HepG2 (cell line): ENCODE measurements around the gene TGFBR1. TPM values are rescaled to one million over a fixed set of nuclear protein-coding genes. Genes with fewer than 3 reads are reported as not detected.

Experiments used
- ATAC-seq: fragments of 200-7000 bp; cut with Tn5 transposase; 3 replicates; pipeline ENCODE4 v1.9.1; 2020; ENCODE audit warnings: mild to moderate bottlenecking, moderate library complexity
- BruUV-seq: library from RNA; stranded (reverse); fragments of 400-500 nt; replicated peaks from 2 replicates; lab custom pipeline; 2021; lab: Mats Ljungman, UMichigan
- CTCF ChIA-PET: fragments of 300-600 bp; formaldehyde crosslinking; extraction: SDS; loops from one replicate; lab custom pipeline; 2021; ENCODE audit warnings: low total read pairs, inconsistent platforms, low intra/inter-chr PET ratio; lab: Yijun Ruan, JAX
- POLR2A ChIA-PET: fragments of 350-600 bp; sonication (Branson Sonifier 250); formaldehyde crosslinking; loops from one replicate; lab custom pipeline; 2020; ENCODE audit warnings: antibody characterized with exemption, inconsistent platforms; lab: Yijun Ruan, JAX
- DNase-seq: peaks from one replicate; pipeline ENCODE4 v3.0.0-alpha.2; 2015; ENCODE audit warnings: low spot score
- FAIRE-seq: peaks from 3 replicates; lab custom pipeline; 2011; peaks lifted over from hg19 to GRCh38; lab: Jason Lieb, UNC
- H2AFZ ChIP-seq: one replicate; pipeline ENCODE4 v1.6.1; 2011; ENCODE audit warnings: low read length, inconsistent platforms
- H3K27ac ChIP-seq: fragments of 300-600 bp; 3 replicates; pipeline ENCODE4 v1.8.0; 2011; ENCODE audit warnings: mixed run types, mild to moderate bottlenecking, mixed read lengths, low read length, inconsistent platforms; ENCODE audit not compliant: insufficient read depth; ENCODE audit errors: extremely low read length
- H3K27me3 ChIP-seq, 2 experiments: fragments of 200-600 bp in 1 of 2; 2 replicates in 1 of 2; 3 replicates in 1 of 2; pipeline versions ENCODE4 v1.6.0 to v1.8.0; 2011; ENCODE audit warnings: low read length in 2 of 2, mild to moderate bottlenecking in 2 of 2, moderate library complexity in 2 of 2, inconsistent platforms in 1 of 2; ENCODE audit not compliant: insufficient read depth in 2 of 2, control insufficient read depth in 1 of 2
- H3K36me3 ChIP-seq, 2 experiments: fragments of 200-600 bp in 1 of 2; replicated peaks in 1 of 2; 2 replicates in 1 of 2; 3 replicates in 1 of 2; pipeline versions ENCODE4 v1.5.1 to v1.8.0; 2011; ENCODE audit warnings: low read length in 2 of 2, inconsistent platforms in 1 of 2; ENCODE audit not compliant: insufficient read depth in 2 of 2, control insufficient read depth in 1 of 2
- H3K4me1 ChIP-seq: 2 replicates; pipeline ENCODE4 v1.5.1; 2012; ENCODE audit warnings: low read length, inconsistent platforms; ENCODE audit not compliant: insufficient read depth
- H3K4me2 ChIP-seq: 2 replicates; pipeline ENCODE4 v1.6.0; 2011; ENCODE audit warnings: low read depth, low read length, inconsistent platforms
- H3K4me3 ChIP-seq, 3 experiments: fragments of 200-600 bp in 1 of 3; sonication (generic), shearing (Covaris generic) in 1 of 3; replicated peaks in 1 of 3; 2 replicates each; pipeline ENCODE4 v1.5.1; 2011 to 2016; ENCODE audit warnings: low read length in 3 of 3, inconsistent platforms in 2 of 3, low read depth in 2 of 3, mild to moderate bottlenecking in 2 of 3, control low read depth in 1 of 3, mixed read lengths in 1 of 3; ENCODE audit not compliant: insufficient read depth in 1 of 3
- H3K79me2 ChIP-seq: one replicate; pipeline ENCODE4 v1.6.1; 2011; ENCODE audit warnings: low read length, inconsistent platforms; ENCODE audit not compliant: insufficient read depth
- H3K9ac ChIP-seq: 2 replicates; pipeline ENCODE4 v1.6.0; 2011; ENCODE audit warnings: mild to moderate bottlenecking, low read depth, low read length, inconsistent platforms; ENCODE audit not compliant: insufficient read depth
- H3K9me3 ChIP-seq: 2 replicates; pipeline ENCODE4 v1.5.1; 2012; ENCODE audit warnings: mild to moderate bottlenecking, low read length
- H4K20me1 ChIP-seq: 2 replicates; pipeline ENCODE4 v1.6.0; 2011; ENCODE audit warnings: inconsistent platforms, mild to moderate bottlenecking, low read length, moderate library complexity; ENCODE audit not compliant: insufficient read depth
- ARID3A ChIP-seq: IDR thresholded peaks from 2 replicates; pipeline ENCODE4 v1.6.1; 2012; ENCODE audit warnings: low read depth, low read length, improper control_type of control experiment
- CBX1 ChIP-seq: IDR thresholded peaks from one replicate; pipeline ENCODE4 v1.6.1; 2016; ENCODE audit warnings: antibody characterized with exemption, low read depth
- FOSL2 ChIP-seq: sonication (generic); formaldehyde crosslinking; IDR thresholded peaks from 2 replicates; pipeline ENCODE4 v1.4.0; 2020; ENCODE audit warnings: missing genetic modification reagents
- NFYC ChIP-seq: IDR thresholded peaks from 2 replicates; pipeline ENCODE4 v1.6.1; 2016; ENCODE audit warnings: missing genetic modification reagents, missing compliant biosample characterization
- SP1 ChIP-seq, 2 experiments: fragments of 450-650 bp in 1 of 2; sonication (generic) in 1 of 2; formaldehyde crosslinking in 1 of 2; IDR thresholded peaks; 2 replicates each; pipeline versions ENCODE4 v1.4.0 to v1.6.1; 2016 to 2020; ENCODE audit warnings: missing genetic modification reagents in 1 of 2
- ZMAT3 ChIP-seq: sonication (generic); formaldehyde crosslinking; conservative IDR thresholded peaks from 2 replicates; pipeline ENCODE4 v1.7.0; 2021; ENCODE audit warnings: missing genetic modification reagents
- ZNF207 ChIP-seq: fragments of 450-650 bp; IDR thresholded peaks from 2 replicates; pipeline ENCODE4 v1.6.1; 2016; ENCODE audit warnings: antibody characterized with exemption, borderline replicate concordance
- ZNF839 ChIP-seq: sonication (generic); formaldehyde crosslinking; IDR thresholded peaks from 2 replicates; pipeline ENCODE4 v1.4.0; 2020; ENCODE audit warnings: missing genetic modification reagents, mild to moderate bottlenecking, borderline replicate concordance
- WGBS: methylation state at CpG from one replicate; pipeline ENCODE4 v1.1.6; 2017; ENCODE audit warnings: low lambda C conversion rate; 5-methylcytosine and 5-hydroxymethylcytosine counted together
- in situ Hi-C: cut with HindIII; loops from 2 replicates; pipeline ENCODE4 v1.10.0; 2017; ENCODE audit warnings: low pct_unique_long_range_greater_than_20kb; ENCODE audit not compliant: extremely low pct_ligation_motif_present
- intact Hi-C: fragments of 100-400 bp; cut with micrococcal nuclease; formaldehyde crosslinking; loops from one replicate; pipeline ENCODE4 v1.10.0; 2022; ENCODE audit not compliant: unreplicated experiment
- polyA plus RNA-seq, 8 experiments: library from polyadenylated mRNA; depleted of rRNA in 3 of 8; stranded (reverse) in 7 of 8; unstranded in 1 of 8; fragments of >200 nt; fragmentation: Illumina TruSeq in 4 of 8; extraction: Trizol in 4 of 8; gene quantifications; 2 replicates each; pipeline versions ENCODE4 v1.2.1 to v1.2.3, GENCODE V29; 2011 to 2016; ENCODE audit warnings: low read depth in 4 of 8, missing spikeins in 1 of 8, mixed read lengths in 1 of 8; ENCODE audit not compliant: insufficient read depth in 1 of 8
- total RNA-seq, 5 experiments: library from RNA; depleted of rRNA; stranded (reverse); fragments of >200 nt; fragmentation: Illumina TruSeq; extraction: Trizol; gene quantifications; 2 replicates each; pipeline ENCODE4 v1.2.3, GENCODE V29; 2016; ENCODE audit warnings: low read depth in 1 of 5

Gene TGFBR1
- total and polyA plus RNA-seq, 2 of the 13 experiments (the other 11 are each of a cell fraction or from before 2014, with no cell fraction given): 16.8 to 23.9 TPM

GRCh38 chr9:99058964-99059921 is 45.7 kb upstream of the TGFBR1 start:
- Histone ChIP-seq H3K4me3 (no peak overlapping the region), H3K4me1 (no peaks in the 10 kb centered on the region; the same call in 1 of the 2 replicates), H4K20me1 (no peaks in the 10 kb centered on the region), H3K36me3 (no peaks in the 10 kb centered on the region), H3K27ac (no peak overlapping the region), H3K27me3 (no peaks in the 10 kb centered on the region), H3K79me2 (no peaks in the 10 kb centered on the region), H3K9ac (no peak overlapping the region), H3K4me2 (no peak overlapping the region), H3K9me3 (no peaks in the 10 kb centered on the region), H2AFZ (no peak overlapping the region)
- intact Hi-C loops: no loop called here
- in situ Hi-C loops: no loop called here
- TF ChIP-seq SP1 (IDR thresholded peaks at IDR 0.05) (no peak), SP1 (CRISPR knock-in tag; IDR thresholded peaks at IDR 0.05) (no peak), NFYC (no peak), ZNF839 (CRISPR knock-in tag) (no peak)
- POLR2A ChIA-PET: no interaction called here
- DNase-seq: no peak
- BruUV-seq: no TSS peak
- no peak for FAIRE-seq
- CTCF ChIA-PET: no interaction called here
- WGBS: 27% methylated on average over 8 of the region's 8 CpGs
- no peak for ATAC-seq

GRCh38 chr9:99060621-99061020 is 44.3 kb upstream of the TGFBR1 start:
- POLR2A ChIA-PET: no interaction called here
- 3% methylated on average over 2 of the region's 2 CpGs for WGBS
- Histone ChIP-seq H3K27me3 (no peaks in the 10 kb centered on the region; a peak in 1 of 5 replicates), H2AFZ (no peak overlapping the region), H3K4me1 (no peaks in the 10 kb centered on the region), H3K4me3 (no peak overlapping the region), H3K4me2 (no peak overlapping the region), H4K20me1 (no peaks in the 10 kb centered on the region), H3K9ac (no peak overlapping the region), H3K79me2 (no peaks in the 10 kb centered on the region), H3K9me3 (no peaks in the 10 kb centered on the region), H3K36me3 (no peaks in the 10 kb centered on the region), H3K27ac (no peak overlapping the region)
- DNase-seq (no peak), FAIRE-seq (no peak), ATAC-seq (no peak)
- TF ChIP-seq ZMAT3: no peak
- TF ChIP-seq ZNF207: no peak
- TF ChIP-seq ARID3A: no peak
- TF ChIP-seq FOSL2: no peak
- TF ChIP-seq CBX1: no peak
- CTCF ChIA-PET: no interaction called here
- BruUV-seq: no TSS peak
- in situ Hi-C loops: no loop called here
- intact Hi-C loops: no loop called here
